ENCODE results near the gene MC5R. TPM values are rescaled to one million over a fixed set of nuclear protein-coding genes. Genes with fewer than 3 reads are reported as not detected.

Gene MC5R
- 0.49 TPM in 1 of 2 replicates, not detected in the other for total RNA-seq (2014; rRNA removed; shearing (Covaris generic))

GRCh38 chr18:13823707-13824395, at the start of gene MC5R:
MC5R (plus strand) TSS chr18:13824149; CDS start chr18:13825766, 1,617 bp downstream.
- DNase-seq (ENCODE audit: low read depth) = peak; percentile 36

- DNase-seq (ENCODE audit: low read depth) = no peak
Measured at GRCh38 chr18:13775058-13775457, 48.9 kb upstream of the MC5R start.

- DNase-seq (ENCODE audit: low read depth) = no peak
Measured at GRCh38 chr18:13791181-13791580, 32.8 kb upstream of the MC5R start.

- no peak for DNase-seq (ENCODE audit: low read depth)
Measured at GRCh38 chr18:13793819-13794218, 30.1 kb upstream of the MC5R start.

GRCh38 chr18:13796515-13796914, 27.4 kb upstream of the MC5R start:
- DNase-seq (ENCODE audit: low read depth) = peak; percentile 1

GRCh38 chr18:13797157-13797611, 26.8 kb upstream of the MC5R start:
- DNase-seq (ENCODE audit: low read depth) = peak; percentile 15

- no peak for DNase-seq (ENCODE audit: low read depth)
Measured at GRCh38 chr18:13799396-13799795, 24.6 kb upstream of the MC5R start.

- peak; percentile 55 for DNase-seq (ENCODE audit: low read depth)
Measured at GRCh38 chr18:13800505-13801259, 23.3 kb upstream of the MC5R start.

GRCh38 chr18:13801260-13801601, 22.7 kb upstream of the MC5R start:
- DNase-seq (ENCODE audit: low read depth) = no peak

- no peak for DNase-seq (ENCODE audit: low read depth)
Measured at GRCh38 chr18:13804305-13804704, 19.6 kb upstream of the MC5R start.

GRCh38 chr18:13808294-13809042, 15.5 kb upstream of the MC5R start:
- DNase-seq (ENCODE audit: low read depth) = no peak

GRCh38 chr18:13809043-13809430, 14.9 kb upstream of the MC5R start:
- DNase-seq (ENCODE audit: low read depth) = no peak

- DNase-seq (ENCODE audit: low read depth) = no peak
Measured at GRCh38 chr18:13809531-13810255, 14.3 kb upstream of the MC5R start.

- DNase-seq (ENCODE audit: low read depth) = peak; percentile 15
Measured at GRCh38 chr18:13810950-13811485, 12.9 kb upstream of the MC5R start.

- no peak for DNase-seq (ENCODE audit: low read depth)
Measured at GRCh38 chr18:13811993-13812392, 12.0 kb upstream of the MC5R start.

GRCh38 chr18:13813271-13813849, 10.6 kb upstream of the MC5R start:
- peak; percentile 52 for DNase-seq (ENCODE audit: low read depth)

- DNase-seq (ENCODE audit: low read depth) = no peak
Measured at GRCh38 chr18:13826209-13826608, 2.3 kb downstream of the MC5R start.

GRCh38 chr18:13831864-13832508, 8.0 kb downstream of the MC5R start:
- peak; percentile 36 for DNase-seq (ENCODE audit: low read depth)

- DNase-seq (ENCODE audit: low read depth) = no peak
Measured at GRCh38 chr18:13834496-13835015, 10.6 kb downstream of the MC5R start.

GRCh38 chr18:13835202-13835601, 11.3 kb downstream of the MC5R start:
- DNase-seq (ENCODE audit: low read depth) = no peak
